Neural crest cell (in vitro differentiated cells): Measurements from ENCODE around the gene SLC22A4. TPM values are rescaled to one million over a fixed set of nuclear protein-coding genes. Genes with fewer than 3 reads are reported as not detected.

Experiments
- DNase-seq: peaks from one replicate; pipeline ENCODE4 v3.0.0; 2021; ENCODE audit warnings: low read depth, mixed read lengths, low spot score
- H3K27ac Mint-ChIP-seq: one replicate; pipeline ENCODE4 v1.8.0; 2021; ENCODE audit warnings: mild to moderate bottlenecking, mixed read lengths; ENCODE audit not compliant: unreplicated experiment
- H3K27me3 Mint-ChIP-seq: 2 replicates; pipeline ENCODE4 v1.8.0; 2021; ENCODE audit warnings: low read depth, mild to moderate bottlenecking, mixed read lengths
- H3K36me3 Mint-ChIP-seq: 2 replicates; pipeline ENCODE4 v1.8.0; 2021; ENCODE audit warnings: low read depth, mild to moderate bottlenecking, mixed read lengths
- H3K4me1 Mint-ChIP-seq: 2 replicates; pipeline ENCODE4 v1.8.0; 2021; ENCODE audit warnings: mixed read lengths
- H3K4me3 Mint-ChIP-seq: one replicate; pipeline ENCODE4 v1.8.0; 2021; ENCODE audit warnings: mild to moderate bottlenecking, mixed read lengths
- H3K9me3 Mint-ChIP-seq: 2 replicates; pipeline ENCODE4 v1.8.0; 2021; ENCODE audit warnings: mixed read lengths
- microRNA-seq: library from miRNA; unstranded; fragments of <30 nt; microRNA quantifications from one replicate; pipeline ENCODE4, GENCODE V29; 2020
- total RNA-seq: library from RNA; stranded (reverse); gene quantifications from 2 replicates; pipeline ENCODE4 v1.2.1, GENCODE V29; 2021
- TF ChIP-seq, protein P1 (sequence below): fragments of 200-600 bp; sonication (generic); conservative IDR thresholded peaks from 2 replicates; pipeline ENCODE4 v1.5.0; 2021; ENCODE audit warnings: antibody characterized with exemption, mild to moderate bottlenecking

Gene SLC22A4
- total RNA-seq, 1 donor from 2014 or later, result 0.47 TPM

DNA sequence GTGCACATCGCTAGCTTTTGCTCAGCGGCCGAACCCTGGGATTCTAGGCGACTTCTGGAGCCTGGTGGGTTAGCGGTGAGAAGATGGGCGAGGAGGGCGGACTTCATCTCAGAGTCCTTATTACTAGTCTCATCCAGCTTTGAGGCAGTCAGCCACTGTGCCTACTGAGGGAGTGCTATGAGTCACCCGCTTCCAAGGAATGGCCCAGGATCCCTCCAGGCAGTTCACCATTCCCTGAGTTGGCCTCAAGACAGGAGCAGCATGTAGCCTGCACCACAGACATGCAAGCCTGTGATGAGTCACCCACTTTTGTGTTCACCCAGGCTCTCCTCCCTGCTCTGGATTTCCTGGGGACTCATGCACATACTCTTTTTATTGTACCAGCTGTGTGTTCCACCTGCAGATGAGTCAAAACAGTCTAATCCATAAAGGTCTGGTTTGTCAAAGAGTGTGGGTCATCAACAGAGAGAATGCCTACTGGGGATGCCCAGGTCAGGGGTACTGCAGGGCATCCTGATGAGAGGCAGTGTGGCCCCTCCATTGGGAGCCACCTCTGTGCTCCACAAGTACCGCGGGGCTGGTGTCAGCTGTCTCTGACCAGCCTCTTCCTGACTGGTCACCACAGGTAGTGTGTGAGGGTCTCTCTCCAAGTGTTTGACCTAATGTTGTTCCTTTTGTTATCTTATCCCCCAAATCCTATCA is 95.5 kb downstream of the SLC22A4 start:
- no peak overlapping the region for H3K4me3 Mint-ChIP-seq
- TF ChIP-seq, protein P1, sequence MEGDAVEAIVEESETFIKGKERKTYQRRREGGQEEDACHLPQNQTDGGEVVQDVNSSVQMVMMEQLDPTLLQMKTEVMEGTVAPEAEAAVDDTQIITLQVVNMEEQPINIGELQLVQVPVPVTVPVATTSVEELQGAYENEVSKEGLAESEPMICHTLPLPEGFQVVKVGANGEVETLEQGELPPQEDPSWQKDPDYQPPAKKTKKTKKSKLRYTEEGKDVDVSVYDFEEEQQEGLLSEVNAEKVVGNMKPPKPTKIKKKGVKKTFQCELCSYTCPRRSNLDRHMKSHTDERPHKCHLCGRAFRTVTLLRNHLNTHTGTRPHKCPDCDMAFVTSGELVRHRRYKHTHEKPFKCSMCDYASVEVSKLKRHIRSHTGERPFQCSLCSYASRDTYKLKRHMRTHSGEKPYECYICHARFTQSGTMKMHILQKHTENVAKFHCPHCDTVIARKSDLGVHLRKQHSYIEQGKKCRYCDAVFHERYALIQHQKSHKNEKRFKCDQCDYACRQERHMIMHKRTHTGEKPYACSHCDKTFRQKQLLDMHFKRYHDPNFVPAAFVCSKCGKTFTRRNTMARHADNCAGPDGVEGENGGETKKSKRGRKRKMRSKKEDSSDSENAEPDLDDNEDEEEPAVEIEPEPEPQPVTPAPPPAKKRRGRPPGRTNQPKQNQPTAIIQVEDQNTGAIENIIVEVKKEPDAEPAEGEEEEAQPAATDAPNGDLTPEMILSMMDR, result no peak
- no peaks in the 10 kb centered on the region for H3K9me3 Mint-ChIP-seq
- H3K36me3 Mint-ChIP-seq, result no peaks in the 10 kb centered on the region
- peak overlapping the region; percentile 12 for H3K27ac Mint-ChIP-seq
- H3K27me3 Mint-ChIP-seq, result no peaks in the 10 kb centered on the region
- DNase-seq, result no peak
- no peaks in the 10 kb centered on the region for H3K4me1 Mint-ChIP-seq

DNA sequence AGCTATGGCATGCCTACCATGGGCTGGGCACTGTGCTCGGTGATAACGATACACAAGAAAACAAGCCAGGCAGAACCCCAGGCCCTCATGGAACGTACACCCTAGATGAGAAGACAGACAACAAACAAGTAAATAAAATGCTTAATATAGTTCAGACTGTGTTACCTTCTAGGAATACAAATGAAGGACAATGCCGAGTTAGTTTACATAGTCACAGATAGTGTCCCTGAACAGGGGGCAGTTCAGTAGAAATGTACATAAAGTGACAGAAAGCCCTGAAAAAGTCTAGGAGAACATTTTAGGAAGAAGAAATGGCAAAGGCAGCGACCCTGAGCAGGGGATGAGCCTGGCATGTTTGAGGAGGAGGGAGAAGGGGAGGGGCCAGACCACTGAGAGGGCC is 97.1 kb downstream of the SLC22A4 start:
- Mint-ChIP-seq H3K4me3 (no peak overlapping the region), H3K27ac (no peak overlapping the region), H3K9me3 (no peaks in the 10 kb centered on the region), H3K27me3 (no peaks in the 10 kb centered on the region), H3K4me1 (no peaks in the 10 kb centered on the region), H3K36me3 (no peaks in the 10 kb centered on the region)
- DNase-seq, result no peak
- TF ChIP-seq, protein P1, result no peak

DNA sequence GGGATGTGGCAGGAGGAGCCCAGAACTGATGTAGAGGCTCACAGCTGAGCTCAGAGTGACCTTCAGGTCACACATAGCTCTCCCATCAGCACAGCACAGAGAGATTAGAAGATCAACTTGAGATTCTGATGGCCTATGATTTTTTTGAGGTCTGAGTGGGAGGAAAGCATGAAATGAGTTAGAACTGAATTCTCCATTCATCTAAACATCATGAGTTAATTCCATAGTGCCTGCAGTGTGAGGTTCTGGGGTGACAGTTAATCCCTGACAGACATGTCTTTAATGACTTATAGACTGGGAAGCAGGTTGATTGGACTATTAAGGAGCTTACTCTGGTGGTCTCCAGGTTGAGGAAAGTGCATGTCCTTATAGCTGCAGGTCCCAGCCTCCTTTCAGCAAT is 97.7 kb downstream of the SLC22A4 start:
- TF ChIP-seq, protein P1, result no peak
- Mint-ChIP-seq H3K27ac (no peak overlapping the region), H3K4me3 (no peak overlapping the region), H3K36me3 (no peaks in the 10 kb centered on the region), H3K4me1 (no peaks in the 10 kb centered on the region), H3K9me3 (no peaks in the 10 kb centered on the region), H3K27me3 (no peaks in the 10 kb centered on the region)
- DNase-seq, result no peak

DNA sequence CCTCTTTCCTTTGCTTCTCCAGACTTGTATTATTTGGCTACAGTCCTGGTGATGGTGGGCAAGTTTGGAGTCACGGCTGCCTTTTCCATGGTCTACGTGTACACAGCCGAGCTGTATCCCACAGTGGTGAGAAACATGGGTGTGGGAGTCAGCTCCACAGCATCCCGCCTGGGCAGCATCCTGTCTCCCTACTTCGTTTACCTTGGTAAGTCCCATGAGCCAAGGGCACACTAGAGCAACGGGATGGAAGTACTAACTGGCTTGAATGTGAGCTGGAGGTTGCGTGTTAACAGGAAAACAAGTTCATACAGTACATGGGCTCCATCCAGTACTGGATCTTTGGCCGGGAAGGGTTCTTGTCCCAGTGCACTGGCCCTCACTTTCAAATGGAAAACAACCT is 98.2 kb downstream of the SLC22A4 start:
- H3K27ac Mint-ChIP-seq, result no peak overlapping the region
- H3K4me1 Mint-ChIP-seq, result no peaks in the 10 kb centered on the region
- no peaks in the 10 kb centered on the region for H3K27me3 Mint-ChIP-seq
- no peak overlapping the region for H3K4me3 Mint-ChIP-seq
- no peaks in the 10 kb centered on the region for H3K9me3 Mint-ChIP-seq
- DNase-seq, result no peak
- H3K36me3 Mint-ChIP-seq, result no peaks in the 10 kb centered on the region
- TF ChIP-seq, protein P1, result no peak

DNA sequence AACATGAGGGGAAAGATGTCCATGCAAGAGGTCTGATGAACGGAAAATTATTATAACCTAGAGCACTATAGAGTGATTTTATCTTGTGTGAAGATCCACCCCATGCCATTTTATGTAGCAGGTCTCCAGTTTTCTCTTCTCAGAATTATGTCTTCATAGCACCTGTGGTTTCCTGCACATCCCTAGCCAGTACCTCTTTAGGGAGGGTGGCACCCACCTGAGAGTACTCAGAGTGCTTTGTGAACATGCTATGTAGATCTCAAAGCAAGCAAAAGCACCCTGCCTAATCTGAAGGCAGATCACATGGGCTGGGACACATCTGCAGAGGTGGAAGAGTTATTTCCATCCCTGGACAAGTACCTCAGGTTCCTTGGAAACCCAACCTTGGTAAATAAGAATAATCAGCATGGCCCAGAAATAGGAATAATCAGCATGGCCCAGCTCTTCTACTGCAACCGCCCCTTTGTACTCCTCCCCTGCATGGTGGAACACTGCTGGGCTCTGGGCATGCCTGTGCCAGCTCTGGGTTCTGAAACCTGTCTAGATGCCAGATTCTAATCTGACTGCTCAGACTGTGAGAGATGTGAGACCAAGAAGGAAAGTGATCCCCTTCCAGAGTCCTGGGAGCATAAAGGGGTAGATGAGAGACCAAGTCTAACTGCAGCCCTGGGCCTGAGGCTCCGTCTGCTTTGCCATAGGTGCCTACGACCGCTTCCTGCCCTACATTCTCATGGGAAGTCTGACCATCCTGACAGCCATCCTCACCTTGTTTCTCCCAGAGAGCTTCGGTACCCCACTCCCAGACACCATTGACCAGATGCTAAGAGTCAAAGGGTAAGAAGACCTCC is 99.0 kb downstream of the SLC22A4 start:
- TF ChIP-seq, protein P1, result no peak
- Mint-ChIP-seq H3K27me3 (no peaks in the 10 kb centered on the region), H3K36me3 (no peaks in the 10 kb centered on the region), H3K27ac (no peak overlapping the region), H3K9me3 (no peaks in the 10 kb centered on the region), H3K4me1 (no peaks in the 10 kb centered on the region), H3K4me3 (no peak overlapping the region)
- no peak for DNase-seq

Small RNA genes lying within 50 kb of the gene (microRNA-seq; reads per million reads assigned to microRNA genes)
- not detected for gene MIR3936

Other genes with a start within 250 kb of the SLC22A4 start
- not detected in 2 replicates for gene IL3, start 233.7 kb upstream of the SLC22A4 start, total RNA-seq
- not detected in 2 replicates for gene CSF2, start 220.6 kb upstream of the SLC22A4 start, total RNA-seq
- 10.8 and 11.3 TPM in 2 replicates for gene P4HA2, start 66.5 kb upstream of the SLC22A4 start, total RNA-seq
- gene PDLIM4, start 36.7 kb upstream of the SLC22A4 start, total RNA-seq, result 37.4 and 38.0 TPM in 2 replicates
- 5.6 and 6.4 TPM in 2 replicates for gene SLC22A5, start 75.3 kb downstream of the SLC22A4 start, total RNA-seq
- 4.5 and 4.7 TPM in 2 replicates for gene IRF1, start 196.4 kb downstream of the SLC22A4 start, total RNA-seq
- gene IL5, start 249.1 kb downstream of the SLC22A4 start, total RNA-seq, result not detected in 2 replicates